Uterus (tissue), 4 donors: ENCODE results near the gene DCC. TPM values are rescaled to one million over a fixed set of nuclear protein-coding genes. Genes with fewer than 3 reads are reported as not detected.

ENCODE experiments used
- DNase-seq, 2 donors: peaks; one replicate each; pipeline ENCODE4 v3.0.0-alpha.2; 2019 to 2020
- H3K27ac ChIP-seq, 2 donors: fragments of 200-600 bp; sonication (generic); 1 replicate in 1 of 2; 2 replicates in 1 of 2; pipeline ENCODE4 v1.5.1; 2016 to 2018
- H3K27me3 ChIP-seq, 2 donors: fragments of 200-600 bp; sonication (generic); one replicate each; pipeline ENCODE4 v1.5.1; 2018 to 2019; ENCODE audit warnings: control low read depth in 1 of 2
- H3K36me3 ChIP-seq, 2 donors: fragments of 200-600 bp; sonication (generic); one replicate each; pipeline ENCODE4 v1.5.1; 2019; ENCODE audit warnings: control low read depth in 1 of 2
- H3K4me1 ChIP-seq, 2 donors: fragments of 200-600 bp; sonication (generic); one replicate each; pipeline ENCODE4 v1.5.1; 2018 to 2019; ENCODE audit warnings: control low read depth in 1 of 2
- H3K4me3 ChIP-seq, 2 donors: fragments of 200-600 bp; sonication (generic); 1 replicate in 1 of 2; 2 replicates in 1 of 2; pipeline ENCODE4 v1.5.1; 2018 to 2019; ENCODE audit warnings: mild to moderate bottlenecking in 1 of 2
- H3K9me3 ChIP-seq, 2 donors: fragments of 200-600 bp; sonication (generic); one replicate each; pipeline ENCODE4 v1.5.1; 2019; ENCODE audit warnings: control low read depth in 1 of 2
- CTCF ChIP-seq, 4 experiments: fragments of 200-600 bp in 2 of 4; fragments of 450-650 bp in 2 of 4; sonication (generic) in 2 of 4; IDR thresholded peaks; one replicate each; pipeline ENCODE4 v1.5.1; 2016 to 2019; ENCODE audit warnings: antibody characterized with exemption in 4 of 4, mild to moderate bottlenecking in 2 of 4, moderate library complexity in 1 of 4
- POLR2A ChIP-seq, 2 donors: fragments of 450-650 bp; IDR thresholded peaks; one replicate each; pipeline ENCODE4 v1.6.1; 2016; ENCODE audit warnings: antibody characterized with exemption in 2 of 2, mild to moderate bottlenecking in 1 of 2, moderate library complexity in 1 of 2
- intact Hi-C: fragments of 100-400 bp; cut with DNase I; formaldehyde crosslinking; loops from one replicate; pipeline ENCODE4 v1.15.1; 2023; ENCODE audit warnings: low total_unique reads
- total RNA-seq, 4 donors: library from RNA; depleted of rRNA in 3 of 4; stranded (reverse); fragments of >200 nt in 3 of 4; gene quantifications; one replicate each; pipeline versions ENCODE4 v1.1.0 to v1.2.4, GENCODE V29; 2014 to 2023
- donor health status: DM: yes; HTN: yes; CAD: no.

The DCC gene
- total RNA-seq, 4 donors from 2014 or later = 0.40 to 3.2 TPM; not detected in 2

DNA sequence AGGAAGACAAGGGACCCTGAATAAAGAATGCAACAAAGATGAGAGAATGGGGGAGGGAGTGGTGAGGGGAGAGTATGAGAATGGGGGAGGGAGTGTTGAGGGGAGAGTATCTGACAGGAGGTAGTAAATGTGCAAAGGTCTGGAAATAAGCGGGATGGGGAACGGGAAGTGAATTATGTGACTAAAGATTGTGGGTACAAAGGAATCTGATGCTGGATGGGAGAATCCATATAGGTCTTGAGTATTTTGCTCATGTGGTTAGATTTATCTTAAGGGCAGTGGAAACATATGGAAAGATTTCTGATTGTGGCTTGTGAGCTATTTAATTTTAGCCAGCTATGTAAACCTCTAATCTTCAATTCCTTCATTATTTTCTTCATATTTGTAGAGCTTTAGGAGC, 593.4 kb downstream of the DCC start:
- DNase-seq = no peak
- no peak overlapping the region for H3K27ac ChIP-seq
- intact Hi-C loops = no loop called here
- no peaks in the 10 kb centered on the region for H3K27me3 ChIP-seq
- no peaks in the 10 kb centered on the region for H3K4me1 ChIP-seq
- H3K9me3 ChIP-seq = no peaks in the 10 kb centered on the region
- no peaks in the 10 kb centered on the region for H3K36me3 ChIP-seq
- TF ChIP-seq CTCF (IDR thresholded peaks at IDR 0.05) = no peak
- TF ChIP-seq POLR2A (IDR thresholded peaks at IDR 0.05) = no peak
- no peak overlapping the region for H3K4me3 ChIP-seq

- TF ChIP-seq CTCF (IDR thresholded peaks at IDR 0.05) = no peak
- no peak for TF ChIP-seq POLR2A (IDR thresholded peaks at IDR 0.05)
- Histone ChIP-seq H3K9me3 (no peaks in the 10 kb centered on the region), H3K27me3 (no peaks in the 10 kb centered on the region), H3K36me3 (no peaks in the 10 kb centered on the region), H3K4me3 (no peak overlapping the region), H3K27ac (no peak overlapping the region), H3K4me1 (no peaks in the 10 kb centered on the region)
- no peak for DNase-seq
- intact Hi-C loops = no loop called here
Observed at GRCh38 chr18:52936931-52937330, 596.9 kb downstream of the DCC start.

GRCh38 chr18:52937840-52938239, 597.8 kb downstream of the DCC start:
- Histone ChIP-seq H3K4me1 (no peaks in the 10 kb centered on the region), H3K27ac (no peak overlapping the region), H3K4me3 (no peak overlapping the region), H3K27me3 (no peaks in the 10 kb centered on the region), H3K36me3 (no peaks in the 10 kb centered on the region), H3K9me3 (no peaks in the 10 kb centered on the region)
- intact Hi-C loops = no loop called here
- no peak for TF ChIP-seq CTCF (IDR thresholded peaks at IDR 0.05)
- no peak for TF ChIP-seq POLR2A (IDR thresholded peaks at IDR 0.05)
- DNase-seq = no peak

DNA sequence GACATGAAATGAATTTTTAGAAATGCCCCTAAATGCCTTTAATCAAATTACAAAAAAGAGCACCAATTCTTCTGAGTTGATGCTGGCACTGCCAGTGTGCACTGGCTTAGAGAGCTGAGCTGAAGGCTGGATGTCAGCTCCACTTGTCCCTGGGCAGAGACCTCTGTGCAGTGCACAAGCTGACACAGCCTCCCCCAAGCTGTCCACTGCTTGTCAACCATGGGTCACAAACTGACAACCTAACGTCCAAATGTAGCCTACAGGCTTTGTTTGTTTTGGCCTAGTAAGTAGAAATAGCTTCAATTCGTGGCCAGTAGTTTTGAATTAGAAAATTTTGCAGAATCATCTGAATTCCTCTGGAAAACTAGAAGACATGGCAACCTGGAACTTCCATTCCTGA, 605.6 kb downstream of the DCC start:
- TF ChIP-seq POLR2A (IDR thresholded peaks at IDR 0.05) (no peak), CTCF (IDR thresholded peaks at IDR 0.05) (no peak)
- intact Hi-C loops = no loop called here
- H3K9me3 ChIP-seq = no peaks in the 10 kb centered on the region
- no peak overlapping the region for H3K27ac ChIP-seq
- no peak for DNase-seq
- H3K27me3 ChIP-seq = no peaks in the 10 kb centered on the region
- no peaks in the 10 kb centered on the region for H3K4me1 ChIP-seq
- H3K4me3 ChIP-seq = no peak overlapping the region
- no peaks in the 10 kb centered on the region for H3K36me3 ChIP-seq

- Histone ChIP-seq H3K27me3 (no peaks in the 10 kb centered on the region), H3K9me3 (no peaks in the 10 kb centered on the region), H3K36me3 (no peaks in the 10 kb centered on the region), H3K27ac (no peak overlapping the region), H3K4me1 (no peaks in the 10 kb centered on the region), H3K4me3 (no peak overlapping the region)
- intact Hi-C loops = no loop called here
- TF ChIP-seq POLR2A (IDR thresholded peaks at IDR 0.05) (no peak), CTCF (IDR thresholded peaks at IDR 0.05) (no peak)
- no peak for DNase-seq
Observed at GRCh38 chr18:52948868-52949444, 609.0 kb downstream of the DCC start.
